SU-DHL-6 (cell line): ENCODE measurements around the gene COL5A1.

Source experiments
- H2AFZ ChIP-seq: fragments of 200-600 bp; sonication (generic); 2 replicates; pipeline ENCODE4 v1.6.1; 2014; ENCODE audit warnings: low read depth, mild to moderate bottlenecking, moderate library complexity, mixed read lengths, antibody characterized with exemption, low read length; ENCODE audit not compliant: severe bottlenecking
- H3F3A ChIP-seq: fragments of 200-600 bp; shearing (Covaris generic); 2 replicates; pipeline ENCODE4 v1.6.0; 2016; ENCODE audit warnings: antibody characterized with exemption, mild to moderate bottlenecking; ENCODE audit not compliant: insufficient read depth
- H3K27ac ChIP-seq: fragments of 200-600 bp; sonication (generic); 2 replicates; pipeline ENCODE4 v1.5.1; 2016; ENCODE audit warnings: low read depth, mild to moderate bottlenecking, low read length, moderate library complexity, mixed read lengths
- H3K27me3 ChIP-seq: fragments of 200-600 bp; sonication (generic), shearing (Covaris generic); 2 replicates; pipeline ENCODE4 v1.6.0; 2014; ENCODE audit warnings: mild to moderate bottlenecking, low read length
- H3K36me3 ChIP-seq: fragments of 200-600 bp; sonication (generic); 2 replicates; pipeline ENCODE4 v1.6.1; 2014; ENCODE audit warnings: mild to moderate bottlenecking, low read length, mixed read lengths
- H3K4me2 ChIP-seq: fragments of 300-600, 200-600 bp; shearing (Covaris generic), sonication (generic); 2 replicates; pipeline ENCODE4 v1.6.0; 2014; ENCODE audit warnings: low read length, low read depth, mild to moderate bottlenecking; ENCODE audit not compliant: poor library complexity, severe bottlenecking
- H3K4me3 ChIP-seq: fragments of 200-600 bp; sonication (generic); 2 replicates; pipeline ENCODE4 v1.5.1; 2014; ENCODE audit warnings: antibody characterized with exemption, low read length, mild to moderate bottlenecking, mixed read lengths; ENCODE audit not compliant: insufficient read depth, poor library complexity, severe bottlenecking
- H3K79me2 ChIP-seq: fragments of 200-600 bp; sonication (generic); 2 replicates; pipeline ENCODE4 v1.6.1; 2014; ENCODE audit warnings: mild to moderate bottlenecking, low read length, moderate library complexity; ENCODE audit not compliant: insufficient read depth
- H3K9ac ChIP-seq: fragments of 200-600 bp; sonication (generic); 2 replicates; pipeline ENCODE4 v1.7.0; 2014; ENCODE audit warnings: mild to moderate bottlenecking, low read length
- H3K9me2 ChIP-seq: fragments of 200-600 bp; sonication (generic); replicated peaks from 2 replicates; pipeline ENCODE4 v1.6.1; 2014; ENCODE audit warnings: low read length; ENCODE audit not compliant: insufficient read depth
- H3K9me3 ChIP-seq: fragments of 200-600 bp; sonication (generic); 2 replicates; pipeline ENCODE4 v1.6.1; 2014; ENCODE audit warnings: low read length, mixed read lengths; ENCODE audit not compliant: insufficient read depth
- H4K20me1 ChIP-seq: fragments of 200-600 bp; sonication (generic); 2 replicates; pipeline ENCODE4 v1.6.1; 2014; ENCODE audit warnings: low read depth, mild to moderate bottlenecking, antibody characterized with exemption, low read length, moderate library complexity, mixed read lengths
- CTCF ChIP-seq: fragments of 200-600 bp; sonication (generic); IDR thresholded peaks from one replicate; pipeline ENCODE4 v1.5.1; 2017; ENCODE audit warnings: antibody characterized with exemption, mild to moderate bottlenecking, low read length, moderate library complexity; ENCODE audit not compliant: insufficient read depth, poor library complexity, severe bottlenecking
- EZH2phosphoT487 ChIP-seq: fragments of 200-600 bp; sonication (generic), shearing (Covaris generic); conservative IDR thresholded peaks from 2 replicates; pipeline ENCODE4 v1.6.1; 2018; ENCODE audit warnings: mild to moderate bottlenecking, antibody characterized with exemption, low read length, moderate library complexity, mixed read lengths

The COL5A1 gene

DNA sequence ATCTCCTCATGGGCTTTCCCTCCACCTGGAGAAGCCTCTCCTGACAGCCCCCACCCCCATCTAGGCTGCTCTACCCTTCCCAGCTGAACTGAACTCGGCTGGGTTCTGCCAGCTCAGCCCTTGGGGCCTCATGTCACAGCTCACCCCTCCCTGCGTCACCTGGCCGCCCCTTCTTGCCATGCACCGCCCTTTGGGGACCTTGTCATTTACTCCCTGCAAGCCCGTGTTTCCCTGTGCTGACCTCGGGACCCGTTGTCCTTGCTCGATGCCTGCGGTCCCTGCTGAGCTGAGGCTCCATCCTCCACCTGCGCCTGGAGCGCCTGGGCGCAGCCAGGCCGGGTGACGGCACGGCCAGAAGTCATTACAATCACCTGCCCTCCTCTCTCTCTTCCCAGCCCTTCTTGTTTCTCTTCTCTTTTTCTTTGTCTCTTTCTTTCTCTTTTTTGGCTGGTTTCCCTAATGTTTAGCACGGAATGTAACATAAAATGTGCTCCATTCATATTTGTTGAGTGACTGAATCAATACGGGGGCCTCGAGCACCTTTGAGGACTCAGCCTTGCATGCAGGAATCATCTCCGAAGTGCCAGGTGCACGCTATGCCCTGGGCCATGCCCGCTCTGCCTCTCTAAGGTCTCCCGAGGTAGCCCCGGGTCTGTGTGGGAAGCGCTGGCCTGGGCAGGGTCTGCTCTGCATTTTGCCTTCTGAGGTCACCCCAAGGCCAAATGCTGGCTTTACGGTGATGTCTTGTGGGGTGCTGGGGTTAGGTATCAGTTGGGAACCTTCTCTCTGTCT lies 48.1 kb upstream of the COL5A1 start:
- TF ChIP-seq EZH2phosphoT487: no peak
- TF ChIP-seq CTCF: no peak
- no peaks in the 10 kb centered on the region for H4K20me1 ChIP-seq
- H3K4me2 ChIP-seq: no peak overlapping the region
- no peak overlapping the region for H3K27ac ChIP-seq
- H3F3A ChIP-seq: no peaks in the 10 kb centered on the region
- H3K4me3 ChIP-seq: no peak overlapping the region
- no peaks in the 10 kb centered on the region for H3K27me3 ChIP-seq
- no peaks in the 10 kb centered on the region for H3K79me2 ChIP-seq
- H3K9me2 ChIP-seq: no peaks in the 10 kb centered on the region
- no peak overlapping the region for H2AFZ ChIP-seq
- H3K36me3 ChIP-seq: no peaks in the 10 kb centered on the region
- no peak overlapping the region for H3K9ac ChIP-seq
- no peaks in the 10 kb centered on the region for H3K9me3 ChIP-seq

DNA sequence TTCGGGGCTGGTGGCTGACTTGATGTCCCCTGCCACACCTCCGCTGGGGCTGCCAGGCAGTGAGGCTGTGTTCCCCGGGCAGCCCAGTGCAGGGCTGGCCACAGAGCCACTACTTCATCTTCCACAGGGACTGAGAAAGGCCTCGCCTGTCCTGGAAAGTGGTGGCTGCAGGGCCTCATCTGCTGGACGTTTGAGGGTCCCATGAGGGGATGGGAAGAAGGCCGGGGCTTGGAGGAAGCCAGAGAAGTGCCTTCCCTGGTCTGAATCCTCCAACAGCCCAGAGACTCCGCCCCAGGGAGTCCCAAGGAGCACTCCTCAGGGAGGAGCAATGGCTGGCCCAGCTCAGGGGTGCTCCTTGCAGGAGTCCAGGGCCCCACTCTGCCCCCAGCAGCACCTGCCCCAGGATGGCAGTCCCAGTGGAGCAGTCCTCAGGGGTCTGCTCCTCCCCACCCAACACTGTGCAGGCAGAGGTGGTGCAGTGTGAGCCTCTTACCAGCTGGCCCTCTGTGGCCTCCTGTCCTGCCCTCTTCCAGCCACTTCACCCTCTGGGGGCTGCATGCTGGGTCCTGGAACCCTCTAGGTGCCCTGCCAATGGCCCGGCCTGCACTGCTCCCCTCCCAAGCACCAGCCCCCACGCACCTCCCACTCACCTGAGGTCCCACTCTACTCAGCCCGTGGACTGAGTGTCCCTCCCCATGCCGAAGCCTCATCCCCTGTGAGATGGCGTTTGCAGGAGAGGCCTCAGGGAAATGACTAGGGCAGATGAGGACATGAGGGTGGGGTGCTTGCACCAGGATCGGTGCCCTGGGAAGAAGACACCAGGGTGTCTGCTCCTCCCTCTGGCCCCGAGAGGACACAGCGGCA lies 47.3 kb upstream of the COL5A1 start:
- Histone ChIP-seq H3K79me2 (no peaks in the 10 kb centered on the region), H3K27me3 (no peaks in the 10 kb centered on the region), H3K4me2 (no peak overlapping the region), H3K9ac (no peak overlapping the region), H3K27ac (no peak overlapping the region), H3F3A (no peaks in the 10 kb centered on the region), H3K9me3 (no peaks in the 10 kb centered on the region), H4K20me1 (no peaks in the 10 kb centered on the region), H3K36me3 (no peaks in the 10 kb centered on the region), H2AFZ (no peak overlapping the region), H3K9me2 (no peaks in the 10 kb centered on the region), H3K4me3 (no peak overlapping the region)
- TF ChIP-seq CTCF (no peak), EZH2phosphoT487 (no peak)

DNA sequence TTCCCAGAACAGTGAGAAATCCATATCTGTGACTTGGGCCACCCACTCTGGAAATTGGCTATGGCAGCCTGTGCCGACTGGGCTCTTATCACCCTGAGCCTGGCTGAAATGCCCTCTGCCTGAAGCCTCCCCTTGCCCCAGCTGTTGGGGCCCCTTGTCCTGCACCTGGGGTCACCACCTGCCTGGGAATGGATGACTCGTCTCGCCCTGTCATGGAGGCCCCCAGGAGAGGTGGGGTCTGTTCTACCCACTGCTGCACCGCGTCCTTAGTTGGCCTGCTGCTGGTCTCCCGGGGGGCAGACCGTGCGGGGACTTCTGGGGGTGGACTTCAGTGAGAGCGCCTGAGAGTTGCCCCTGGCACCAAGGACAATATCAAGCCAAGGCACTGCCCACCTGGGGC lies 46.6 kb upstream of the COL5A1 start:
- TF ChIP-seq CTCF (no peak), EZH2phosphoT487 (no peak)
- H4K20me1 ChIP-seq: no peaks in the 10 kb centered on the region
- H3K4me3 ChIP-seq: no peak overlapping the region
- H3K27ac ChIP-seq: no peak overlapping the region
- no peaks in the 10 kb centered on the region for H3F3A ChIP-seq
- no peak overlapping the region for H3K4me2 ChIP-seq
- no peaks in the 10 kb centered on the region for H3K36me3 ChIP-seq
- H3K27me3 ChIP-seq: no peaks in the 10 kb centered on the region
- no peak overlapping the region for H3K9ac ChIP-seq
- H2AFZ ChIP-seq: no peak overlapping the region
- no peaks in the 10 kb centered on the region for H3K9me3 ChIP-seq
- H3K79me2 ChIP-seq: no peaks in the 10 kb centered on the region
- no peaks in the 10 kb centered on the region for H3K9me2 ChIP-seq
